AG10803 (cell line): ENCODE data around the gene CLSTN2.

Experiments used
- DNase-seq: peaks from one replicate; pipeline ENCODE4 v3.0.0; 2010; ENCODE audit warnings: low read depth
- H3K4me3 ChIP-seq: 2 replicates; pipeline ENCODE4 v1.5.1; 2011; ENCODE audit warnings: mild to moderate bottlenecking, low read length, control low read depth
- CTCF ChIP-seq: conservative IDR thresholded peaks from 2 replicates; pipeline ENCODE4 v1.5.1; 2011; ENCODE audit warnings: mild to moderate bottlenecking, low read length, control low read depth, inconsistent platforms

The CLSTN2 gene

GRCh38 chr3:140555666-140556065 is 620.7 kb downstream of the CLSTN2 start:
- no peak for DNase-seq
- H3K4me3 ChIP-seq = no peak overlapping the region
- TF ChIP-seq CTCF = no peak

GRCh38 chr3:140557476-140557875 is 622.5 kb downstream of the CLSTN2 start:
- TF ChIP-seq CTCF = no peak
- no peak for DNase-seq
- no peak overlapping the region for H3K4me3 ChIP-seq

DNA sequence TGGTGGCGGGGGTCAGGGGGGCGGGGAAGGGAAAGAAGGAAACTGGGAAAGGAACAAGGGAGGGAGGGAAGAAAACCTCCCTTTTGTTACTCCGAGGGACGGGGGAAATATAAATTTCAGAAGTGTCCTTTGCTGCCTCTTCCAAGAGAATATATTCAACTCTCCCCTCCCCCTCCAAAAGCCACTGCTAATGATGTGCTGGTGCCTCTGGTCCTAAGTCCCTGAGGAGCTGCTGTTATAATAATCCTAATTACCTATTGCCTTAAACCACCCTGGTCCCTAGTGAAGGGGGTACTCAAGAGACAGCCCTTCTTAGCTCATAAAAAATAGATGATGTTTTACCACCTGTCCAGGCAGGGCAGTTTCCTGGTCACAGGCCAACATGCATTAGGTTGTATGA is 624.6 kb downstream of the CLSTN2 start:
- DNase-seq = no peak
- no peak for TF ChIP-seq CTCF
- no peak overlapping the region for H3K4me3 ChIP-seq

- H3K4me3 ChIP-seq = no peak overlapping the region
- no peak for TF ChIP-seq CTCF
- DNase-seq = no peak
Measured at GRCh38 chr3:140563206-140563760, 628.3 kb downstream of the CLSTN2 start.

DNA sequence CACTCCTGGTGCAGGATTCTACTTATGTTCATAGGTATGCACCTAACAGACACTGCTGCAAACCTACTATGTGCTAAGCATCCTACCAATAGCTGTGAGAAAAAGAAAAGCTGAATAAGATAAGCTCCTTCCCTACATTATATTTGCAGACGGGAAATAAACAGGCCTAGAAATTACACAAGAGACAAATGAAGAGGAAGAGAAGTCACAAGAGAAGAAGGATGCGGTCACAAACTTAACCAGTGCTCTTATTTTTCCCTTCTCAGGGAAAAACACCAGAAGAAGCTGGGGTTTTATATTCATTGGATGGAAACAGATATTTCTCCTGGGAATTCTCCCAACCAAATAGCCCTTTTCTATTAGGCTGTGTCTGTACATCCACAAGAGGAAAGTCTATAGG is 633.1 kb downstream of the CLSTN2 start:
- no peak for DNase-seq
- no peak overlapping the region for H3K4me3 ChIP-seq
- no peak for TF ChIP-seq CTCF

DNA sequence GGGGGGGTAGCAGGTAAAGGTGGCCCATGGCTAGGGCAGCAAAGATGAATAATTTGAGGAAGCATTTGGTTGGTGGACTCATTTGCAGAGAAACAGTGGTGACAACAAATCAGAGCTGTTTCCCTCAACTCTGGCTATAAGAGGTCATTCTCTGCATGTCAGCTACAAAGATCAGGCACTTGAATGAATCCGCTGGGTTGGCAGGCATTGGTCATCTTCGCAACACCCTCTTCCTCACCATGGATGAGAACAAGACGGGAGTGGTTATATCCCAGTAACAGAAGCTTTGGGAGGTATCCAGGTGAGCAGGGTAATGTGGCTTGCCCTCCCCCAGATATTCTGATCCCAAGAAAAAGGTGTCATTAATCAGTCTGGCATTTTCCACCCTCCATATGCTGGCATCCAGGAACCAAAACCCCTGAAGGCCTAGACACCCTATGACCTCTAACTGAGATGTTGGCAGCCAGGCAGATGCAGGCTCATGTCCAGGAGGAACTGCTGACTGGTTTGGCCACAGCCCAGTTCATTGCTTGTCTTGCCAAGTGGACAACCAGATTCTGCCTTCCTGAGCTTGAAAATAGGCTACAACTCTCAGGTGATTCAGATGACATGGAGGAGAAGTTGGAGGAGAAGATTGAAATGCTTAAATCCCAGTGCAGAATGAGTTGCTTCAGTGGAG is 634.0 kb downstream of the CLSTN2 start:
- no peak for DNase-seq
- H3K4me3 ChIP-seq = no peak overlapping the region
- TF ChIP-seq CTCF = no peak

DNA sequence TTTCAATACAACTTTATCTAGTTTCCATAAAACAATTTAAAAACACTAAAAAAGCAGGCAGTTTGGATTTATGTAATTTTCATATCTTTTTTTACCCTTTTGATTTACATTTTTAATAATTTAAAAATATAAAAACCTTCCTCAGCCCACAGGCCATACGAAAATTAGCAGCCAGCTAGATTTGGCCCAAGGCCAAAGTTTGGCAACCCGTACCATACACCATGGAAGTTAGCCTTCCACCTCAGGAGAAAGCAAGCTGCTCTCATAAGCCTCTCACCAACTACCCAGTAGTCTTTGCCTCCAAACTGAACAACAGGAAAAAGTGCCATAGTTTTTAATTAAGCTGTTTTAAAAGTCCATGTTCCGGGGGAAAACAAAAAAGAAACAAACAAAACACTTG is 635.6 kb downstream of the CLSTN2 start:
- no peak overlapping the region for H3K4me3 ChIP-seq
- DNase-seq = no peak
- no peak for TF ChIP-seq CTCF
